Peyer's patch (tissue), 4 donors: Measurements from ENCODE around the gene CDC42BPA.

Source experiments
- CTCF ChIP-seq, 6 experiments: fragments of 450-650 bp in 4 of 6; fragments of 200-600 bp in 2 of 6; sonication (generic) in 1 of 6; IDR thresholded peaks; one replicate each; pipeline ENCODE4 v1.5.1; 2017 to 2019; ENCODE audit warnings: antibody characterized with exemption in 6 of 6, mild to moderate bottlenecking in 3 of 6, moderate library complexity in 1 of 6
- POLR2A ChIP-seq, 2 donors: fragments of 450-650 bp; IDR thresholded peaks; one replicate each; pipeline ENCODE4 v1.5.1; 2017; ENCODE audit warnings: antibody characterized with exemption in 2 of 2, mild to moderate bottlenecking in 2 of 2, moderate library complexity in 2 of 2

- no peak for TF ChIP-seq CTCF (IDR thresholded peaks at IDR 0.05)
- TF ChIP-seq POLR2A (IDR thresholded peaks at IDR 0.05), result no peak
Observed at GRCh38 chr1:226984521-226985238, 333.6 kb downstream of the CDC42BPA start.
